ENCODE data around the gene CD200.

- TF ChIP-seq CTCF (conservative IDR thresholded peaks at IDR 0.05; ENCODE audit: low read depth, low read length), result no peak
- no peak for TF ChIP-seq RAD21 (IDR thresholded peaks at IDR 0.05; ENCODE audit: low read length)
- TF ChIP-seq MAZ (IDR thresholded peaks at IDR 0.05; ENCODE audit: borderline replicate concordance, low read depth, low read length), result no peak
- no peak for TF ChIP-seq CHD1 (IDR thresholded peaks at IDR 0.05; ENCODE audit: low read depth, low read length)
- TF ChIP-seq POLR2A (IDR thresholded peaks at IDR 0.05; ENCODE audit: low read depth, low read length), result no peak
- no peak for TF ChIP-seq RCOR1 (IDR thresholded peaks at IDR 0.05; ENCODE audit: insufficient replicate concordance, low read length)
Measured at GRCh38 chr3:112321867-112322652, 10.9 kb upstream of the CD200 start.

All from IMR-90 (cell line).